OCI-LY3 (cell line): ENCODE results near the gene MCAT.

Source experiments
- EZH2phosphoT487 ChIP-seq: fragments of 200-600 bp; shearing (Covaris generic); IDR thresholded peaks from 2 replicates; pipeline ENCODE4 v1.6.1; 2018; ENCODE audit warnings: antibody characterized with exemption, mixed run types, low read depth
- TF ChIP-seq, protein P1 (sequence below): fragments of 200-600, 300-600 bp; sonication (generic); IDR thresholded peaks from 2 replicates; pipeline ENCODE4 v1.5.1; 2014; ENCODE audit warnings: antibody characterized with exemption, low read length, low read depth

DNA sequence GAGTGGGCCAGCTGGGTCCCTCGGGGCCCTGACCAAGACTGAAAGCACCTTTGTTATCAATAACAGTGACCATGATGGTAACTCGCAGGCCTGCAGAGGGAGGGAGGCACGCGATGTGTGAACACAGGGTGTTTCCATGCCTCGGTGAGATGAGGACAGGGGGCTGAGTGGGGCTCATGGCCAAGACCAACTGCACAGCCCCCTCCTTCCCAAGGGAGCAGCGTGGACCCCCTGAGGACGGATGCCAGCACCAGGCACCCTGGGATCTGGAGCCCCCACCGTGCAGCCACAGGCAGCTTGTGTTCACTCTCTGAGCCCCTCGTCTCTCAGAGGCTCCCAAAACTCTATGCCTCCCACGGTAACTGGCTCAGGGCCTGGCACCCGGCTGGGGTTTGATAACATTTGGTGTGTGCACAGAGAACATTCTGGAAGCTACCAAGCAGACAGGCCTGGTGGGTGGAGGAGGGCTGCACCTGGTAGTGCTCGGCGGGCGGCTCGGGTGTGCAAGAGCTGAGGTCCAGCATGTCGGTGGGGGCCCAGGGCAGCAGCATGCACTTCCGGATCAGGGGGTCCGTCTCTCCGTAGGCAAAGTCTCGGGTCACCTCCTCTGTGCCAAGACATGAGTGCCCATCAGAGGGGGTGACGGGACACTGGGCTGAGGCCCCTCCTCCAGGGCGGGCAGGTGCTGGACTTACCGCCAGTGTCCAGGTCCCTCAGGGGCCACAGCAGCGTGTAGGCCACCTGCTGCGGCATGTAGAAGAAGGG, 36.1 kb upstream of the MCAT start:
- TF ChIP-seq, protein P1, sequence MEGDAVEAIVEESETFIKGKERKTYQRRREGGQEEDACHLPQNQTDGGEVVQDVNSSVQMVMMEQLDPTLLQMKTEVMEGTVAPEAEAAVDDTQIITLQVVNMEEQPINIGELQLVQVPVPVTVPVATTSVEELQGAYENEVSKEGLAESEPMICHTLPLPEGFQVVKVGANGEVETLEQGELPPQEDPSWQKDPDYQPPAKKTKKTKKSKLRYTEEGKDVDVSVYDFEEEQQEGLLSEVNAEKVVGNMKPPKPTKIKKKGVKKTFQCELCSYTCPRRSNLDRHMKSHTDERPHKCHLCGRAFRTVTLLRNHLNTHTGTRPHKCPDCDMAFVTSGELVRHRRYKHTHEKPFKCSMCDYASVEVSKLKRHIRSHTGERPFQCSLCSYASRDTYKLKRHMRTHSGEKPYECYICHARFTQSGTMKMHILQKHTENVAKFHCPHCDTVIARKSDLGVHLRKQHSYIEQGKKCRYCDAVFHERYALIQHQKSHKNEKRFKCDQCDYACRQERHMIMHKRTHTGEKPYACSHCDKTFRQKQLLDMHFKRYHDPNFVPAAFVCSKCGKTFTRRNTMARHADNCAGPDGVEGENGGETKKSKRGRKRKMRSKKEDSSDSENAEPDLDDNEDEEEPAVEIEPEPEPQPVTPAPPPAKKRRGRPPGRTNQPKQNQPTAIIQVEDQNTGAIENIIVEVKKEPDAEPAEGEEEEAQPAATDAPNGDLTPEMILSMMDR: no peak
- no peak for TF ChIP-seq EZH2phosphoT487
